Measurements from ENCODE around the gene CSNK1G2. TPM values are rescaled to one million over a fixed set of nuclear protein-coding genes. Genes with fewer than 3 reads are reported as not detected.

The CSNK1G2 gene
- total RNA-seq, 1 experiment from 2014 or later, result 59.2 TPM

GRCh38 chr19:1931445-1931844 is 9.5 kb upstream of the CSNK1G2 start:
- no TSS peak for BruUV-seq (replicated peaks)
- Mint-ChIP-seq H3K27me3 (ENCODE audit: unreplicated experiment) (peaks cover 9% of the 10 kb centered on the region), H3K9me3 (ENCODE audit: low read depth, unreplicated experiment) (peaks cover 2% of the 10 kb centered on the region), H3K36me3 (ENCODE audit: insufficient read depth, unreplicated experiment) (peaks cover 16% of the 10 kb centered on the region), H3K4me1 (ENCODE audit: low read depth, unreplicated experiment) (peaks cover 10% of the 10 kb centered on the region), H3K27ac (ENCODE audit: unreplicated experiment) (no peak overlapping the region), H3K4me3 (ENCODE audit: low read depth, unreplicated experiment) (no peak overlapping the region)
- CTCF ChIA-PET, result no interaction called here
- intact Hi-C loops (cut with micrococcal nuclease; ENCODE audit: unreplicated experiment), result no loop called here
- no peak for DNase-seq
- no peak for TF ChIP-seq CTCF (IDR thresholded peaks at IDR 0.05; ENCODE audit: unreplicated experiment)

GRCh38 chr19:1932395-1932794 is 8.6 kb upstream of the CSNK1G2 start:
- H3K4me1 Mint-ChIP-seq (ENCODE audit: low read depth, unreplicated experiment), result peaks cover 15% of the 10 kb centered on the region
- peaks cover 16% of the 10 kb centered on the region for H3K36me3 Mint-ChIP-seq (ENCODE audit: insufficient read depth, unreplicated experiment)
- no peak overlapping the region for H3K27ac Mint-ChIP-seq (ENCODE audit: unreplicated experiment)
- CTCF ChIA-PET, result interaction anchor here (0.6 kb wide), 1 partner anchor 10 kb away, joined by 3 read pairs; no protein-coding TSS in a partner anchor
- no peak overlapping the region for H3K4me3 Mint-ChIP-seq (ENCODE audit: low read depth, unreplicated experiment)
- H3K27me3 Mint-ChIP-seq (ENCODE audit: unreplicated experiment), result peaks cover 14% of the 10 kb centered on the region
- no peak for TF ChIP-seq CTCF (IDR thresholded peaks at IDR 0.05; ENCODE audit: unreplicated experiment)
- peaks cover 2% of the 10 kb centered on the region for H3K9me3 Mint-ChIP-seq (ENCODE audit: low read depth, unreplicated experiment)
- no TSS peak for BruUV-seq (replicated peaks)
- no peak for DNase-seq
- intact Hi-C loops (cut with micrococcal nuclease; ENCODE audit: unreplicated experiment), result no loop called here

- peaks cover 15% of the 10 kb centered on the region for H3K4me1 Mint-ChIP-seq (ENCODE audit: low read depth, unreplicated experiment)
- intact Hi-C loops (cut with micrococcal nuclease; ENCODE audit: unreplicated experiment), result no loop called here
- no peak overlapping the region for H3K4me3 Mint-ChIP-seq (ENCODE audit: low read depth, unreplicated experiment)
- CTCF ChIA-PET, result no interaction called here
- TF ChIP-seq CTCF (IDR thresholded peaks at IDR 0.05; ENCODE audit: unreplicated experiment), result no peak
- peaks cover 16% of the 10 kb centered on the region for H3K36me3 Mint-ChIP-seq (ENCODE audit: insufficient read depth, unreplicated experiment)
- peaks cover 14% of the 10 kb centered on the region for H3K27me3 Mint-ChIP-seq (ENCODE audit: unreplicated experiment)
- no peak overlapping the region for H3K27ac Mint-ChIP-seq (ENCODE audit: unreplicated experiment)
- H3K9me3 Mint-ChIP-seq (ENCODE audit: low read depth, unreplicated experiment), result peaks cover 2% of the 10 kb centered on the region
- no TSS peak for BruUV-seq (replicated peaks)
- DNase-seq, result no peak
Observed at GRCh38 chr19:1933244-1933643, 7.7 kb upstream of the CSNK1G2 start.

- DNase-seq, result no peak
- Mint-ChIP-seq H3K4me1 (ENCODE audit: low read depth, unreplicated experiment) (peaks cover 15% of the 10 kb centered on the region), H3K36me3 (ENCODE audit: insufficient read depth, unreplicated experiment) (peaks cover 16% of the 10 kb centered on the region), H3K4me3 (ENCODE audit: low read depth, unreplicated experiment) (no peak overlapping the region), H3K27ac (ENCODE audit: unreplicated experiment) (no peak overlapping the region), H3K9me3 (ENCODE audit: low read depth, unreplicated experiment) (peaks cover 2% of the 10 kb centered on the region), H3K27me3 (ENCODE audit: unreplicated experiment) (peaks cover 14% of the 10 kb centered on the region)
- CTCF ChIA-PET, result no interaction called here
- intact Hi-C loops (cut with micrococcal nuclease; ENCODE audit: unreplicated experiment), result no loop called here
- no peak for TF ChIP-seq CTCF (IDR thresholded peaks at IDR 0.05; ENCODE audit: unreplicated experiment)
- BruUV-seq (replicated peaks), result no TSS peak
Observed at GRCh38 chr19:1933942-1934341, 7.0 kb upstream of the CSNK1G2 start.
